Measurements from ENCODE around the gene UBE2G1. TPM values are rescaled to one million over a fixed set of nuclear protein-coding genes. Genes with fewer than 3 reads are reported as not detected.

The UBE2G1 gene
- total RNA-seq, 1 donor from 2014 or later = 34.9 TPM

GRCh38 chr17:4247361-4247970 lies 119.0 kb downstream of the UBE2G1 start:
- DNase-seq = no peak

- no peak for DNase-seq
Observed at GRCh38 chr17:4246674-4247073, 119.8 kb downstream of the UBE2G1 start.

- DNase-seq = no peak
Observed at GRCh38 chr17:4241535-4241934, 124.9 kb downstream of the UBE2G1 start.

GRCh38 chr17:4236456-4236855 lies 130.0 kb downstream of the UBE2G1 start:
- DNase-seq = no peak

- DNase-seq = peak; percentile 53
Observed at GRCh38 chr17:4235372-4236279, 130.8 kb downstream of the UBE2G1 start.

GRCh38 chr17:4234401-4234800 lies 132.1 kb downstream of the UBE2G1 start:
- no peak for DNase-seq

GRCh38 chr17:4233668-4234258 lies 132.7 kb downstream of the UBE2G1 start:
- DNase-seq = no peak

GRCh38 chr17:4232168-4232813 lies 134.2 kb downstream of the UBE2G1 start:
- DNase-seq = no peak

- peak; percentile 91 for DNase-seq
Observed at GRCh38 chr17:4229627-4230541, 136.6 kb downstream of the UBE2G1 start.

- DNase-seq = no peak
Observed at GRCh38 chr17:4221899-4222659, 144.4 kb downstream of the UBE2G1 start.

GRCh38 chr17:4221163-4221562 lies 145.3 kb downstream of the UBE2G1 start:
- no peak for DNase-seq

- no peak for DNase-seq
Observed at GRCh38 chr17:4220655-4221054, 145.8 kb downstream of the UBE2G1 start.

Small RNA genes within 50 kb of the gene (small RNA-seq; reads per million reads assigned to genes)
- not detected for gene RN7SL774P (ENCODE audit: low replicate concordance)

Other genes with a start within 250 kb of the UBE2G1 start
- gene ZZEF1, start 223.6 kb downstream of the UBE2G1 start, total RNA-seq = 36.9 TPM
- 7.7 TPM for gene CYB5D2, start 223.5 kb downstream of the UBE2G1 start, total RNA-seq
- gene ANKFY1, start 102.7 kb downstream of the UBE2G1 start, total RNA-seq = 37.9 TPM
- 0.79 TPM for gene SPNS3, start 67.3 kb upstream of the UBE2G1 start, total RNA-seq
- gene SPNS2, start 132.2 kb upstream of the UBE2G1 start, total RNA-seq = 24.1 TPM
- 30.2 TPM for gene MYBBP1A, start 188.7 kb upstream of the UBE2G1 start, total RNA-seq
- gene GGT6, start 193.9 kb upstream of the UBE2G1 start, total RNA-seq = 6.1 TPM
- gene SMTNL2, start 217.9 kb upstream of the UBE2G1 start, total RNA-seq = 14.9 TPM